Non-pigmented ciliary epithelial cell (primary cell): ENCODE measurements around the gene GRIK3.

Experiments
- DNase-seq: peaks from one replicate; pipeline ENCODE4 v3.0.0-alpha.2; 2010; ENCODE audit warnings: low read depth

GRIK3 gene

DNA sequence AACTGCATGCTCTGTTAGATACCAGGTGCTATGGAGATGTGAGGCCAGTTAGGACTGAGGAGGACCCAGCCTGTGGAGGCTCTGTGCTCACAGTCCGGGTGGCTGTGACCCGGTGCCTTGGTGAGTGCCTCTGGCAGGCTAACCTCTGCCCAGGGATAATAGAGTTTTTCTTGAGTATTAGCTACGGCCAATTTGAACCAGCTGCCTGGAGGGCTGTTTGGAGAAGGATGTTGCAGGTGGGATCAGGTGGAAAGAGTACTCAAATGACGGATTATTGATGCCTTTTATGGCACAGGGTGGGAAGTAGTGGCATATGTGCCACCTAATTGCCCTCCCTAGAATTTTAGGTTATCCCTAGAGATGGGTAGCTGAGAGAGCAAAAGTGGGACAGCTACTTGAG lies 182.7 kb downstream of the GRIK3 start:
- DNase-seq: no peak

DNA sequence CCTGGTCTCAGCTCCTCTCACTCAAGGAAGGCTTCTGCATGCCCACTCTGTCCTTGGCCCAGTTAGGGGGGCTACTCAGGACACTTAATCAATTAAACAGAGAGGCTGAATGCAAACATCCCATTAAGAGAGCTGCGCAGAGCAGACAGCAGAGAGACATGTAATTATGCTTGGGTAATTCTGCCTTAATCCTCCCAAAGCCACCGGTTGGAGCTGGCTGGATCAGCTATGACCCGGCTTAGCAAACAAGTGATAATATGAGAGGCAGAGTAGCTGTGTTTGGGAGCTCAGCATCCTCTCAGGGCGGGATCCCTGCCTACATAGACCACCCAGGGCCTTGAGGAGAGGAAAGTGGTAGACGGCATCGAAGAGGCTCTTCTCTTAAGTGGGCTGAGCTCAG lies 183.2 kb downstream of the GRIK3 start:
- no peak for DNase-seq

DNA sequence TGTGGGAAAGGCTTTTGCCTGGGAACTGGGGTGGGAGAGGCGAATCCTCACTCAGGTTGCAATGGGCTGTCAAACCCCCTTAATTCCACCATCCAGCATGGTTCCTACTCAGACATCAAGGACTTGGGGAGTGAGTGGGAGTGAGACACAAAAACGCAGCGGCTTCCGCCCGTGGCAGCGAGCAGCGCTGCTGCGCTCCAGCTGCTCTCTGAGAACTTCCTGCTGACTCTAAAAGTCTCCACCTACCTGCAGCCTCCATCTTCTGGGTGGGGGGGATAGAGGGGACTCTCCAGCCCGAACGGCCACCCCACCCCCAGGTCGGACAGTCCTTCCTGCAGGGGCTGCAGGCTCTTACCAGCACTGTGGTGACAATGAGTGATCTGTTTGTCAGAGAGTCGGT lies 184.4 kb downstream of the GRIK3 start:
- DNase-seq: no peak

- no peak for DNase-seq
Measured at GRCh38 chr1:36847761-36848160, 186.6 kb downstream of the GRIK3 start.

GRCh38 chr1:36847186-36847585 lies 187.1 kb downstream of the GRIK3 start:
- DNase-seq: no peak

DNA sequence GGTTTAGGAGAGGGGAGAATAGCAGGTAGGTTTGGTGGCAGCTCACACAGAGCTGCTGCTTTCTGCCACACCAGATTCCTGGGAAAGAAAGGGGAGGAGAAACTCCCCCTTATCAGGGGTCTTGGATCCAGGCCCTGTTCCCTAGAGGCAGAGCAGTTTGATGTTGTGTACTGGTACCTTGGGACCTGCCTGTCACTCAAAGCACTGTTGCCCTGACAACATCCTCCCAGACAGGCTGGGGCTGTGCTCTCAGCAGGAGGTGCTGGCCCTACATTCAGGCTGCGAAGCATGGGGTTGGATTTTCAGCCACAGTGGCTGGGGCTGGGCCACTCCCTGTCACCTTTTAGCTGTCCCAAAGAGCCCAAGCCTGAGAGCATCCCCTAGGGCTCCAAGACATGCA lies 188.0 kb downstream of the GRIK3 start:
- no peak for DNase-seq

GRCh38 chr1:36845802-36846201 lies 188.5 kb downstream of the GRIK3 start:
- no peak for DNase-seq

- no peak for DNase-seq
Measured at GRCh38 chr1:36844917-36845316, 189.4 kb downstream of the GRIK3 start.

DNA sequence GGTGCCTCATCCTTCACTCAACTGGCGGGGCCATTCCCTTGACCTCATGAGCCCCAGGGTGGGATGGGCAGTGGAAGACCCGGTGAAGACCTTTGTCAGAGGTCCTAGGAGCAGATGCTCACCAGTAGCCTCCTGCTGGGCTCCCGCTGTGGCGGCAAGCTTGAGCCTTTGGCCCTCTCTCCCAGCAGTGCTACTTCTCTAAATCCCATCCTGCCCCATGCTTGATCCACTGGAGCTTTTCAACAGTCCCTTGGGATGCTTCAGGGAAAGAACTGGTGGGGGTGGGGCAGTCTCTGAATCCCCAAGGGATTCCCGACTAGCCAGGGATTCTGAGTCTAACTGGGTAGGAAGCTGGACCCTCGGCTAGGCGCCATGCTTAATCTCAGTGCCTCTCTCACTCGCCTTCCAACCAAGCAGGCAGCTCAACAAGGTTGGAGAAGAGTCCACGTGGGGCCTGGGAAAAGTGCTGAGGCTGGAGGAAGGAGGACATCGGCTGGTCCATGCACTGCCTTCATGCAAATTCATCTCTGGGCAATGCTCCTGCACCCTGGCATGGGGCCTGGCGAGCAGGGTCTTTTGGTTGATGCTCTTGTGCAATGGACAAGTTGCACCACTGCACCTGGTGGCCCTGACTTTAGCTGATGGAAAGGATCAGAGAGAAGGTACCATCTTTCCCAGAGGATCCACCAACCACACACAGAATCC lies 190.3 kb downstream of the GRIK3 start:
- DNase-seq: no peak

- no peak for DNase-seq
Measured at GRCh38 chr1:36843027-36843426, 191.3 kb downstream of the GRIK3 start.

- no peak for DNase-seq
Measured at GRCh38 chr1:36842448-36842847, 191.9 kb downstream of the GRIK3 start.

DNA sequence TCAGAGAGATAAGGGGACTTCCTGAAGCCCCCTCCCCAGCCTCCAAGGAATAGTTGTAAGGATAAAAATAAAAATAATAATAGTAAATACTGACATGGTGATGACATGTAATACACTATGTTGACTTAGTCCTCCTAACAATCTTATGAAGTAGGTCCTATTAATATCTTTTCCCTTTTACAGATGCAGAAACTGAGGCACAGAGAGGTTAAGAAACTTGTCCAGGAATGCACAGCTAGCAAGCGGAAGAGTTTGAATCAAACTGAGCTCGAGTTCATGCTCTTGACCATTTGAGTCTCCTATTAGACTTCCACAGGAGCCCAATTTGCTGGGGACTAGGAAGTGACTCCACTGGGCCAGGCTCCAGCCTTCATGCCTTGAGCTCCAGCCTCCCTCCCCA lies 194.8 kb downstream of the GRIK3 start:
- DNase-seq: no peak

DNA sequence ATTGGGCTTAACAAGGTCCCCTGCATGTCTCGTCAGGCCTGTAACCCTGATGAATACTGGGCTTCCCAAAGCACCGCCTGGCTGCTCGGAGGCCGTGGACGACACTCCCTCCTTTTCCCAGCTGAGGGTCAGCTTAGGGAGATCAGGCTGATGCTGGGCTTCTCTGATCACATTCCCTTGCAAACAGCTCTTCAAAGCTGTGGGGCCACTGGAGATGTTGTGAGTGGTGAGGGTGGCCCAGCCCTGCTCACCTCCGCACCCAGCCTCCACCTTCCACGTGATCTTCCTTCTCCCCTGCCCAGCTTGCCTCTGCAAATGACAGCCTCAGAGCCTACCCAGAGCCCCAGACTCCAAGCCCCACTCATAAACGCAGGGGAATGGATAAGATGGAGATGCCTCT lies 195.4 kb downstream of the GRIK3 start:
- no peak for DNase-seq

GRCh38 chr1:36836916-36837315 lies 197.4 kb downstream of the GRIK3 start:
- DNase-seq: no peak

DNA sequence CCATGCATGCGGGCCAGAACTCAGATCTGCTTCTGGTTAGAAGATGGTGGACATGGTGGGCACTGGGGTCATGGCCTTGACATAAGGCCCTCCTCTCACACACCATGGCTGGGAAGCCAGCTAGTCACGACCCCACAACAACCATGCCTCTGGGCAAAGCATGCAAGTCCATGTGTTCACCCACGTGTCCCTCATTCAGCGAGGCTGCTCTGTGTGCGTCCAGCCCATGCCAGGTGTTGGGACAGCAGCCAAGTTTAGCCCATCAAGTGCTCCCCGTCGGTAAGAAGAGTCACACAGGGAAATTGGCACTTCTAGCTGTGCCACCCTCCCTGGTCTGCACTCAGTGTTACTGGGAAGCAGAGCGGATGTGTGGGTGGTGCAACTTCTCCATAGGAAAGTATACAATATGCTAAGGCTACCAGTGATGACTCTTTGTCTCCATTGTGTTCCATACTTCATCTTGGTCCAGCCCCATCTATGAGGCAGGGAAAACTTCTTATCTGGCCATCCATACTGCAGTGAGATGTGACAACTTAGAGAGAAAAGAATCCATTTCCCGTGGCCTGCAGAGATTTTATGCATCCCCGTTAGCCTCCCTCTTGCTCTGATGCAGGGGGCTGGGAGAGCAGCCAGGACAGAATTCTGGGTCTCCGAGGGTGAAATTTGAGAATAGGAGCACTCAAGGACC lies 198.0 kb downstream of the GRIK3 start:
- no peak for DNase-seq

- no peak for DNase-seq
Measured at GRCh38 chr1:36835696-36836095, 198.6 kb downstream of the GRIK3 start.

DNA sequence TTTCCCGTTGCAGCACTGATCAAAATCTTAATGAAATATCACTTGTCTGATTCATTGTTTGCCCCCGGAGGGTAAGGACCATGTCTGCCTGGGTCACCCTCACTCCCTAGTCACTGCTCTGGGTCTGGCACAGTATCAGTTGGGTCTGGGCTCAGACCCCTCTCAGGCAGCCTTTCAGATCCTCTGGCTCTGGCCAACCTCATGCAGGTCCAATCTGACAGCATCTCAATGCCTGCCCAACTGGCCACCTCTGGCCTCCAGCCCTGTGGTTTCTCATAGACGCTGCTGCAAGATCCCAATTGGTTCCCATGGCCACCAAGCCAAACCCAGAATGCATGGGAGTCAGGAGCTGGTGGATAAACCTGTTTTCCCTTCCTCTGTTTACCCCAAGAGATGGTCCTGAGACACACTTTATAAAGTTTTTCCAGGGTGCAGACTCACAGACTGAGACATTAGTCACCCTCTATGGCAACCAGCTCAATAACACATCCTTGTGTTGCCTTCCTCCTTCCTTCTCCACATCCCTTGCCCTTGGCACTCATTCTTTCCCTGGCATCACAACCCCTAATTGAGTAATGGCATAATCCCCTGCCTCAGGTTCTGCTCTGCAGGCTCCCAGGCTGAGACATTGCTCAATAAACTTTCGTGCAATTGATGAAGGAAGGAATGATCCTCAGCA lies 199.2 kb downstream of the GRIK3 start:
- DNase-seq: no peak

- DNase-seq: no peak
Measured at GRCh38 chr1:36834586-36834985, 199.7 kb downstream of the GRIK3 start.

DNA sequence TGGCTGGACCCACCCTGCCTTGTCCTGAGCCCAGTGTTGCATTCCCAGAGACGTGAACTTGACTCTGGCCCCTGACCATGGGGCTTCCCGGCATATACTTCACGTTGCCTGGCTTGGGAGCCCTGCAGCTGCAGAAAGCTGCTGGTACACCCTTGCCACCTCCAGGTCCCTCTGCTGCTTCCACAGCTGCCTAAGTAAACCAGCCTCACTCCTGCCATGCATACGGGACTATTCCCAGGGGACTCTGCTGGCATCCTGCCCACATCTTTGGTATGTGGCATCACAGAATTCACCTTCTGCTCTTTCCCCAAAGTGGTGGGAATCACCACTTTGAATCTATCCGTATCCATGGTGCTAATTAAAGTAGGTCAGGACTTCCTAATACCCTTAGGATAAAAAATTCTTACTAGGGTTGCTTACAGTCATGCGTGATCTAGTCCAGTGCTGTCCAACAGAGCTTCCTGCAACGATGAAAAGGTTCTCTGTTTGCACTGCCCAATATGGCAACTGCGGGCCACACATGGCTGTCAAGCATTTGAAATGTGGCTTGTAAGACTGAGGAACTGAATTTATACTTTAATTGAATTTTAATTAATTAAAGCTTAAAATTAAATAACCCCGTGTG lies 203.0 kb downstream of the GRIK3 start:
- no peak for DNase-seq

- DNase-seq: no peak
Measured at GRCh38 chr1:36829961-36830360, 204.4 kb downstream of the GRIK3 start.

DNA sequence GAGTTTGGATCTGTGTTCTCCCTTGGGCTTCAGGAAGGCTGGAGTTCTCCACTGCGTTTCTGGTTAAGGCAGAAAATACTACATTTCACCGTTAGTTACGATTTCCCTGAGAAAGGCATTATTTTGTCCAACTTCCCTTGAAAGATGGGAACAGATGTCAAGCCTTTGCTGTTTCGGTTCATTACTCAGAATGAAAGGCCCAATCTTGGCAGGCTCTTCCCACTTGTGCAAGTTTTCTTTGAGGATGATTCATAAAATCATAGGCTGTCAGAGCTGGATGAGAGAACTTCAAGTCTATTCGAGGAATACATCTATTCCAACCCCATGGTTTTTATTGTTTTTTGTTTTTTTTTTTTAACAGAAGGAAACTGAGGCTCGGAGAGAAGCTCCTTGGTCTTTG lies 205.2 kb downstream of the GRIK3 start:
- DNase-seq: no peak

DNA sequence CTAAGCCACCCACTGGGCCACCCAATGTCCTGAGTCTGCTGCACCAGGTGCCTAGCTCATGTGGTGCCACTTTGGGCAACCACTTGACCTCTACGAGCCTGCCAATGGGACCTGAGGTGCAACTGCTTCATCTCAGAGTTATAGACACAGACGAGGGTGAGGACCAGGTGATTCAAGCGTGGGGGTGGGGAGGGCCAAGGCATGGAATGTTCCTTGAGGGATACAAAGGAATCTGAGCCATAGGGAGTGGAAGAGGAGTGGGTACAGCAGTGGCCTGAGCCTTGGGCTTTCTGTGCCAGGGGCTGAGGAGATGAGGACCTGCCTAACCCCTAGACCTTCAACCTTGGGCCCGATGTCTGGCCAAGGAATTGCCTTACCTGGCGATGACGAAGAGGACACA lies 209.1 kb downstream of the GRIK3 start:
- no peak for DNase-seq

DNA sequence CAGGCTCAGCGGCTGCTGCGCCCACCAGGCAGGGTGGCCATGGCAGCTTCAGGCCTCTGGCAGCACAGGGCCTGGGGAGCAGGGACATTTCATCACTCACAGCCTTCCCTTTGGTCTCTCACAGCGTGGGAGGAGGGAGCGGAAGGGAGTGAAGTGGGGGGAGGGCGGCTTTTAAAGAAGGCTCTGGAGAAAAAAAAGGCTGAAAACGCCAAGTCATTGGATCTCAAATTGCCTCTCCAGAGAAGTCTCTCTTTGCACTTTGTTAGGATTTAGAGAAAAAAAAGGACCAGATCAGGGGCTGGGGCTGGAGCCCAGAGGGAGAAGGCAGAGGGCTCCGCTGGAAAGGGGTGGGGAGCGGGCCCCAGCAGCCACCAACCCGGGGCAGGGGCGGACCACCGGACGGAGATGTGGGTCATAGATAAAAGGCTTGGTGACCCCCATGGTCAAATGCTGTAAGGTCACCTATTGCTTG lies 209.9 kb downstream of the GRIK3 start:
- no peak for DNase-seq
